HTR-8/SVneo (cell line): Measurements from ENCODE around the gene TKT.
A peak's percentile ranks its signal among the peaks of the same experiment; 100 is the strongest.
"Not testable (repeated sequence)": the region's sequence is repeated elsewhere in the genome, so short reads cannot be mapped to it uniquely, and the experiment has no call there.

Source experiments
- DNase-seq: peaks from one replicate; pipeline ENCODE4 v3.0.0; 2011; ENCODE audit warnings: low spot score, mixed read lengths; ENCODE audit not compliant: insufficient read length
- FAIRE-seq: peaks from 2 replicates; lab custom pipeline; 2011; peaks lifted over from hg19 to GRCh38; lab: Jason Lieb, UNC

The TKT gene

GRCh38 chr3:53263907-53264306 lies 8.1 kb upstream of the TKT start:
- DNase-seq (no peak), FAIRE-seq (no peak)

- no peak for DNase-seq
- no peak for FAIRE-seq
Observed at GRCh38 chr3:53261712-53262111, 5.9 kb upstream of the TKT start.

- DNase-seq (no peak), FAIRE-seq (peak; percentile 44)
Observed at GRCh38 chr3:53260286-53260785, 4.5 kb upstream of the TKT start.

- DNase-seq, result no peak
- no peak for FAIRE-seq
Observed at GRCh38 chr3:53259427-53260259, 3.8 kb upstream of the TKT start.

DNA sequence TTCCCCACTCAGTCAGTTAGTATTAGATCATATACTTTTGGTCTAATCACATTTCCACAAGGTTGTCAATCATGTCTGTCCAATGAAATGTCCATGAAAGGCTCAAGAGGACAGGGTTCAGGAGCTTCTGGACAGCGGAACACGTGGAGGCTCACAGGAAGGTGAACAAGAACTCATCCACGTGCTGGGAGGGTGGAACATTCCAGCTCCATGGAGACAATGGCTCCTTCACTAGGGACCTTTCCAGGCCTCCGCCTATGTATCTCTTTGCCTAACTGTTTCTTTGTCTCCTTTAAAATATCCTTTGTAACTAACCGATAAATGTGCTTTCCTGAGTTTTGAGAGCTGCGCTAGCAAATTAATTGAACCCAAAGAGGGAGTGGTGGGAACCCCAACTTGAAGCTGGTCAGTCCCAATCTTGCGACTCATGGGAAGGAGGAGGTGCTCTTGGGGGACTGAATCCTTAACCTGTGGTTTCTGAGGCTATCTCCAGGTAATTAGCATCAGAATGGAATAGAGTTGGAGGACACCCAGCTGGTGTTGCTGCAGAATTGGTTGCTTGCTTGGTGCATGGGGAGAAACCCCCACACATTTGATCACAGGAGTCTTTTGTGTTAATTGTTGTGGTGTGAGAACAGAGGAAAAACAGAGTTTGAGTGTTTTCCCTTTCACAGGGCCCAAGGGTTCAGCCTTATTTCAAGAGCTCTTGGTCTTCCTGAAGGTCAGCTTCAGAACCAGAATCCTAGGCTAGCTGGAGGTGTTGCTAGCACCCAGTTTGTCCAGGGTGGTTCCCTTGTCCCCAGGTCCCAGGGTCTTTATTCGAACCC lies 3.0 kb upstream of the TKT start:
- FAIRE-seq (no peak), DNase-seq (no peak)

- FAIRE-seq (no peak), DNase-seq (no peak)
Observed at GRCh38 chr3:53257465-53257864, 1.6 kb upstream of the TKT start.

DNA sequence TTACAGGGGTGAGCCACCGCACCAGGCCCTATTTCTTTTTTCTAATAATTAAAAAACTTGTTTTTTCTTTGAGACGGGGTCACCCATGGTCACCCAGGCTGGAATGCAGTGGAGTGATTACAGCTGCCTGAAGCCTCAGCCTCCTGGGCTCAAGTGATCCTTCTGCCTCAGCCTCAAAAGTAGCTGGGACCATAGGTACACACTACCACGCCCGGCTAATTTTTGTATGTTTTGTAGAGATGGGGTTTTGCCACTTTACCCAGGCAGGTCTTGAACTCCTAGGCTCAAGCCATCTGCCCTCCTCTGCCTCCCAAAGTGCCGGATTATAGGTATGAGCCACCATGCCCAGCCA lies 858 bp upstream of the TKT start:
- no peak for DNase-seq
- FAIRE-seq, result no peak

DNA sequence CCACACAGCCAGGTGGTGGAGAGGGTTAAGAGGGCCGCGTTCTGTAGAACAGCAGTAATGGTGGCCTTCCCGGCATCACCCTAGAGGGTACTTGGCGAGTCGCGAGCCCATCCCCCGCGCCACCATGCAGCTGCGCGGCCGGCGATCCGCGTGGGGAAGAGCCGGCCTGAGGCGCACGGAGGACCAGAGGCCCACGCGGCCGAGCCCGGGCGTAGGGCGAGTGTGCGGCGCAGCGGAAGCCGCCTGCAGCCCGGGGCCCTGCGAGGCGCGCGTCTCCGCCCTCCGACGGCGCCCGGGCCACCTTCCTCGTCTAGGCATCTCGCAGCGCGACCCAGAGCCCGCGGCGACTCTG lies 423 bp downstream of the TKT start:
- DNase-seq, result no peak

GRCh38 chr3:53254509-53255422 lies 1.1 kb downstream of the TKT start:
- DNase-seq (peak; percentile 80), FAIRE-seq (peak; percentile 65)

More for the DNA sequence above, 423 bp downstream of the TKT start:
- peak; percentile 72 for FAIRE-seq

GRCh38 chr3:53253707-53254508 lies 1.9 kb downstream of the TKT start:
- DNase-seq (no peak), FAIRE-seq (no peak)

GRCh38 chr3:53252947-53253322 lies 2.9 kb downstream of the TKT start:
- not testable (repeated sequence) for FAIRE-seq, DNase-seq

DNA sequence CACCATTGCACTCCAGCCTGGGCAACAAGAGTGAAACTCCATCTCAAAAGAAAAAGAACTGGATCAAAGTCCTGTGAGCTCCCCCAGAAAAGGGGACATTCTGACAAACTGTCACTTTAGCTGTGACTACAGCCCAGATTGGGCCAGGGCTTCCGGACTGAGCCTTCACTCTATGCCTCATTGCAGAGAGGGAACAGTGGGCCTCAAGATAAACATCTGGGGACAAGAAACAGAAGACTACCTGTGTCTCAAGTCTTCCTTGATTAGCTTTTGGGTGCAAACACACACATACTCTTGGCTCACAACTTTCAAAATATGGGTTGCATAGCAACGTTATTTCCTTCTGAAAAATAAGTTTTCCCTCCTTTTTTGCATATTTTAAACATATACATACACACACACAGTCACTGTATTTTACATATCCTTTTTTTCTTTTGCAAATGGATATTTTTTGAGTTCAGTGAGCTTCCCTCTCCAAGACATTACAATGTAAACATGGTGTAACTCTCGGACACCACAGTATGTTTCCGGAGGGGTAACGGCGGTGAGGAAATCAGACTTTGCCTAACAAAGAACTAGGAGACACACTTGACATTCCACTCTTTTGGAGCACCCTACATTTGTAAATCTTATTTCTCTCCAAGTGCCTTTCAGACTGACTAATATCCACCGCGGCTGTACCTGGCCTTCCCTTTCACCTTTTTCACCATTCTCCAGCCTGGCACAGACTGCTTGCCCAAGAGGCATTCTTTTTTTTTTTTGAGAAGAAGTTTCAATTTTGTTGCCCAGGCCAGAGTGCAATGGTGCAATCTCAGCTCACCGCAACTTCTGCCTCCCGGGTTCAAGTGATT lies 3.5 kb downstream of the TKT start:
- no peak for FAIRE-seq
- DNase-seq, result no peak

DNA sequence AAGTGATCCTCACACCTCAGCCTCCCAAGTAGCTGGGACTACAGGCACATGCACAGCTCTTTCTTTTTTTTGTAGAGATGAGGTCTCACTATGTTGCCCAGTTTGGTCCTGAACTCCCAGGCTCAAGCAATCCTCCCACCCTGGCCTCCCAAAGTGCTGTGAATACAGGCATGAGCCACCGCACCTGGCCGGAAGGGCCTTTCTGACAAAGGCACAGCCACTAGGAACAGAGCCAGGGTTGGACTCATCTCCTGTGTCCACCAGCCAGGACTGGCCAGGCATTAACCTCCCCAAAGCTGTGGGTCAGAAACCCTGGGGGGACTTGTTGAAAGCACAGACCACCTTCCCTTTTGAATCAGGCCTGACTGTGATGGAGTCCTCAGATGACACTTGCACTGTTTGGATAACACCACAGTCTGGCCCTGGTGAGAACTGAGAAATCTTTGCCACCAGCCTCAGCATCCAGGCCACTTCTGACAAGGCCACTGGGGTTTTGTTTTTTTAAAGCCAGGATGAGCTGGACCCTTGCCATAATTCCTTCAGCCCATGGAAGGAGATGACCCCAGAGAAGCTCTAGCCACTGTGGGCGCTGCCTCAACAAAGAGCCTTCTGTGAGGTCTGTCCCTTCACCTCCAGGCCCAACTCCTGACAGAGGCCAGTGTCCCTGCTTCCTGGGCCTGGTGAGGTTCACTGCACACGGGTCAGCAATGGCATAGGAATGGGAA lies 4.8 kb downstream of the TKT start:
- FAIRE-seq, result no peak
- DNase-seq, result no peak

DNA sequence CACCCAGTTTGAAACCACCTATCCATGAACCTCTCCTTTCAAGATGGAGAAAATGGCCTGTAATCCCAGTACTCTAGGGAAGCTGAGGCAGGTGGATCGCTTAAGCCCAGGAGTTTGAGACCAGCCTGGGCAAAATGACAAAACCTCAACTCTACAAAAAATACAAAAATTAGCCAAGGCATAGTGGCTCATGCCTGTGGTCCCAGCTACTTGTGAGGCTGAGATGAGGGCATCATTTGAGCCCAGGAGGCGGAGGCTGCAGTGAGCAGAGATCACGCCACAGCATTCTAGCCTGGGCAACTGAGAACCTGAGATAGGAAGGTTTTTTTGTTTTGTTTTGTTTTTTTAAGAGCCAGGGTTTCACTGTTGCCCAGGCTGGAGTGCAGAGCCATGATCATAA lies 5.4 kb downstream of the TKT start:
- DNase-seq (no peak), FAIRE-seq (no peak)

GRCh38 chr3:53248161-53248560 lies 7.7 kb downstream of the TKT start:
- DNase-seq (no peak), FAIRE-seq (no peak)

- FAIRE-seq, result no peak
- no peak for DNase-seq
Observed at GRCh38 chr3:53247619-53248018, 8.2 kb downstream of the TKT start.

GRCh38 chr3:53244271-53244670 lies 11.6 kb downstream of the TKT start:
- DNase-seq, result no peak
- no peak for FAIRE-seq

DNA sequence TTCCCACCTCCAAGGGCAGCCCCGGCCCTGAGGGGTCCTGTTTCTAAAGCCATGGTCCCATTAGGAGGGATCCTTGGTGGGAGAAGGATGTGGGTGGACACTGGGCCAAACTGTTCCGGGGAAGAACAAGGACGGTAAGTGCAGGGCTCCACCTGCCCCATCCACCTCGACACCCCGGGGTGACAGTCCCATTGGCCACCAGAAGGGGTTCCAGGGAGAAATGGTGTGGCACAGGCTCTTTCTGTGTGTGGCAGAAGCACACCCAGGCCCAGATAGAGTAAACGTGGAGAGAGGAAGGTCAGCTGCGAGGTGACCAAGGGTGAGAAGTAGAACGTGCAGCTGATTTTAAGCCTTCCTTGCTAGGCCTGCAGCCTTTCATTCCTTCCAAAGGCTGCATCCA lies 12.0 kb downstream of the TKT start:
- DNase-seq, result no peak
- FAIRE-seq, result no peak
